NB4 (cell line): ENCODE measurements around the gene UBASH3A.
A peak's percentile ranks its signal among the peaks of the same experiment; 100 is the strongest.

ENCODE experiments used
- DNase-seq: peaks from one replicate; pipeline ENCODE4 v3.0.0; 2010; ENCODE audit warnings: low read depth
- H3K4me3 ChIP-seq: one replicate; pipeline ENCODE4 v1.5.1; 2011; ENCODE audit warnings: mild to moderate bottlenecking, low read depth, low read length, moderate library complexity
- CTCF ChIP-seq: IDR thresholded peaks from one replicate; pipeline ENCODE4 v1.5.1; 2012; ENCODE audit warnings: low read depth, low read length
- MAX ChIP-seq: IDR thresholded peaks from 2 replicates; pipeline ENCODE4 v1.6.1; 2011; ENCODE audit warnings: low read depth, low read length
- MYC ChIP-seq: IDR thresholded peaks from 2 replicates; pipeline ENCODE4 v1.6.1; 2011; ENCODE audit warnings: low read depth, low read length
- POLR2A ChIP-seq: IDR thresholded peaks from 2 replicates; pipeline ENCODE4 v1.6.1; 2011; ENCODE audit warnings: mild to moderate bottlenecking; ENCODE audit not compliant: insufficient read length; ENCODE audit errors: extremely low read depth

Gene UBASH3A

GRCh38 chr21:42425591-42425990, 21.9 kb downstream of the UBASH3A start:
- peak; percentile 58 for DNase-seq
- H3K4me3 ChIP-seq = no peak overlapping the region
- TF ChIP-seq POLR2A (no peak), MAX (no peak)

- no peak overlapping the region for H3K4me3 ChIP-seq
- TF ChIP-seq CTCF (no peak), MYC (no peak), POLR2A (no peak), MAX (no peak)
- DNase-seq = no peak
Measured at GRCh38 chr21:42426424-42426823, 22.7 kb downstream of the UBASH3A start.

- DNase-seq = no peak
Measured at GRCh38 chr21:42426876-42427480, 23.3 kb downstream of the UBASH3A start.

GRCh38 chr21:42427809-42428419, 24.2 kb downstream of the UBASH3A start:
- DNase-seq = peak; percentile 39
- TF ChIP-seq MAX (no peak), CTCF (no peak), MYC (no peak), POLR2A (no peak)
- no peak overlapping the region for H3K4me3 ChIP-seq

More at GRCh38 chr21:42426876-42427480, 23.3 kb downstream of the UBASH3A start:
- TF ChIP-seq POLR2A (no peak), CTCF (no peak), MYC (no peak), MAX (no peak)
- H3K4me3 ChIP-seq = no peak overlapping the region

- DNase-seq = no peak
- H3K4me3 ChIP-seq = no peak overlapping the region
- TF ChIP-seq MYC (no peak), CTCF (no peak), MAX (no peak), POLR2A (no peak)
Measured at GRCh38 chr21:42429021-42429420, 25.3 kb downstream of the UBASH3A start.

DNA sequence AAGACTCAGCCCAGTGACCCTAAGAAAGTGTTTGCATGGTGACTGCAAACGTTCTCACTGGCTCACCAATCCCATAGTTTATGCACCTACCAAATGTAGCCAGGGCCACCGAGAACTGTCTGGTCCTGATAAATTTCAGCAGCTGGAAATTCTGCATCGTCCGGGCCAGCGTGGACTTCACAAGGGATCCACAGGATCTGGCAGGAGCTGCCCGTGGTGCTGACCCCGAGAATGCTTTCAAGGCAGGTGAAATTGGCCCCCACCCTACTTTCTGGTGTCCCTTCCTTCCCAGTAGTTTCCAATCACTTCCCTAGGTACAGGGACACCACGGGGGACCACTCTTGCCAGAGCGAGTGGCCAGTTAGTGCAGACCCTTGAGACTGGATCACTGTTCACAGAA, 26.2 kb downstream of the UBASH3A start:
- H3K4me3 ChIP-seq = no peak overlapping the region
- DNase-seq = no peak
- TF ChIP-seq MYC (no peak), CTCF (no peak), MAX (no peak), POLR2A (no peak)
